Stimulated activated CD4-positive, alpha-beta T cell treated with anti-CD3 and anti-CD28 coated beads, Interleukin-1b, Interleukin-23, amount 100 ng/mL, for 48 hours (primary cell): ENCODE measurements around the gene YES1.

Experiments
- DNase-seq: peaks from one replicate; pipeline ENCODE4 v3.0.0-alpha.2; 2020

YES1 gene

GRCh38 chr18:811892-812375, at the start of gene YES1:
YES1 (minus strand) TSS chr18:812242; CDS start chr18:756827, 55,415 bp downstream.
- DNase-seq: no peak

GRCh38 chr18:857986-858385, 45.9 kb upstream of the YES1 start:
- DNase-seq: no peak

- no peak for DNase-seq
These were observed 41.4 kb upstream of the YES1 start for GRCh38 chr18:853471-853870.

- DNase-seq: no peak
These were observed 38.9 kb upstream of the YES1 start for GRCh38 chr18:850960-851359.

GRCh38 chr18:849021-849420, 37.0 kb upstream of the YES1 start:
- DNase-seq: no peak

GRCh38 chr18:848062-848861, 36.2 kb upstream of the YES1 start:
- DNase-seq: no peak

- no peak for DNase-seq
These were observed 33.2 kb upstream of the YES1 start for GRCh38 chr18:845152-845819.

- no peak for DNase-seq
These were observed 29.8 kb upstream of the YES1 start for GRCh38 chr18:841647-842370.

GRCh38 chr18:840516-840915, 28.5 kb upstream of the YES1 start:
- no peak for DNase-seq

- no peak for DNase-seq
These were observed 28.0 kb upstream of the YES1 start for GRCh38 chr18:840023-840408.

- DNase-seq: peak; percentile 83
These were observed 27.4 kb upstream of the YES1 start for GRCh38 chr18:839224-840022.

GRCh38 chr18:837922-838321, 25.9 kb upstream of the YES1 start:
- no peak for DNase-seq

GRCh38 chr18:834082-834720, 22.2 kb upstream of the YES1 start:
- DNase-seq: no peak

- DNase-seq: no peak
These were observed 21.2 kb upstream of the YES1 start for GRCh38 chr18:833197-833596.

GRCh38 chr18:832085-832681, 20.1 kb upstream of the YES1 start:
- no peak for DNase-seq

- DNase-seq: no peak
These were observed 18.4 kb upstream of the YES1 start for GRCh38 chr18:830315-830901.

- no peak for DNase-seq
These were observed 17.4 kb upstream of the YES1 start for GRCh38 chr18:829432-829831.

- DNase-seq: no peak
These were observed 15.1 kb upstream of the YES1 start for GRCh38 chr18:827093-827677.

- DNase-seq: no peak
These were observed 14.0 kb upstream of the YES1 start for GRCh38 chr18:825891-826585.

- no peak for DNase-seq
These were observed 12.1 kb upstream of the YES1 start for GRCh38 chr18:824179-824578.
